CD4-positive, alpha-beta T cell treated with Interleukin-2 at 100 ng/mL for 4 hours (primary cell): ENCODE data around the gene TLCD5.

Source experiments
- DNase-seq: peaks from one replicate; pipeline ENCODE4 v3.0.0-alpha.2; 2020; ENCODE audit warnings: low spot score

The TLCD5 gene

DNA sequence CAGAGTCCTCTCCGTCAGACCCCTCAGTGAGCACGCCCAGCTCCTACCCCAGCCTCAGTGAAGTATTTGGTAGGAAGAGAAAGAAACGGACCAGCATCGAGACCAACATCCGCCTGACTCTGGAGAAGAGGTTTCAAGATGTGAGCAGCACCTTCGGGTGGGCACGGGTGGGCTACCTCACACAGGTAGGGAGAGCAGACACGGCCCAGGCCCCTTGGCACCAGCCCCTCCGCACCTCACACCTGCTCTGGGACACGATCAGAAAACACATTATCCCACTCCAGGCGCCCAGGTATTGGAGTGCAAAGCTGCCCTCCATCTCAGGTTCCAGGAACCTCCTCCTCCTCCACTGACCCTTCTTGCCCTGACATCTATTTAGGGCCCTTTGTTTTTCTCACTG lies 17.6 kb upstream of the TLCD5 start:
- DNase-seq = no peak

DNA sequence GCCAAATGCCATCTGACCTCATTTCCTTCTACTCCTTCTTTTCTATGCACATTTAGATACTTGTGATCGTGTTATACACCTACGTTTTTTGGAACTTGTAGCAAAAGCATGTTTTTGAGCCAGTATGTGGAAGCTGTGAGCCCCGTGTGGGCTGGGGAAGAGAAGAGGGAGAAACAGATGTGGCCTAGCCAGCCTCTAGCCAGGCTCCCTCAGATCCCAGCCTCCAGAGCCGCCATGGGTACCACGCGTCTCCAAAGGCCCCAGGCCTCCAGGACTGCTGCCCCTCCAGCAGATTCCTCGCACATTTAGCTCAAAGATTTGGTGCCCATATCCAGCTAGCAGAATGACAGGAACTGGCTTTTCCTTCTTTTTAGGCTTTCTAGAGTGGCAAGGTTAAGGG lies 17.0 kb upstream of the TLCD5 start:
- DNase-seq = no peak

GRCh38 chr11:120310870-120311269 lies 14.2 kb upstream of the TLCD5 start:
- no peak for DNase-seq

DNA sequence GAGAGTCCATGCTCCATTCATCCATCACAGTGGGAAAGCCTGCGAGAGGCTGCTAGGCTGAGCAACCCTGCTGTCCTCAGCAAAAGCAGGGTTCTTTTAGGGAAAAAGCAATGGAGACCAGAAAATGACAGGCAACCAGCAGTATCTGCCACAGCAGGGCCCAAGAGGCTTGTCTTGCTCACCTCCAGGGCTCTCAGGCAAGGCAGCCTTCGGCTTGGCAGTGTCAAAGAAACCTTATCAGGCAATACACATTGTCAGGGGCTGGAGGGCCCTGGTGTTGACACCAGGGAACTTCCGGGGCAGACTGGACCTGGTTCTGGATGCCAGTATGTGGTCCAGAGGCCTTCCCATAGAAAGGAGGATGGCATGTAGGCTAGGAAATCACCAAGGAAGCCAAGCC lies 10.2 kb upstream of the TLCD5 start:
- DNase-seq = no peak

DNA sequence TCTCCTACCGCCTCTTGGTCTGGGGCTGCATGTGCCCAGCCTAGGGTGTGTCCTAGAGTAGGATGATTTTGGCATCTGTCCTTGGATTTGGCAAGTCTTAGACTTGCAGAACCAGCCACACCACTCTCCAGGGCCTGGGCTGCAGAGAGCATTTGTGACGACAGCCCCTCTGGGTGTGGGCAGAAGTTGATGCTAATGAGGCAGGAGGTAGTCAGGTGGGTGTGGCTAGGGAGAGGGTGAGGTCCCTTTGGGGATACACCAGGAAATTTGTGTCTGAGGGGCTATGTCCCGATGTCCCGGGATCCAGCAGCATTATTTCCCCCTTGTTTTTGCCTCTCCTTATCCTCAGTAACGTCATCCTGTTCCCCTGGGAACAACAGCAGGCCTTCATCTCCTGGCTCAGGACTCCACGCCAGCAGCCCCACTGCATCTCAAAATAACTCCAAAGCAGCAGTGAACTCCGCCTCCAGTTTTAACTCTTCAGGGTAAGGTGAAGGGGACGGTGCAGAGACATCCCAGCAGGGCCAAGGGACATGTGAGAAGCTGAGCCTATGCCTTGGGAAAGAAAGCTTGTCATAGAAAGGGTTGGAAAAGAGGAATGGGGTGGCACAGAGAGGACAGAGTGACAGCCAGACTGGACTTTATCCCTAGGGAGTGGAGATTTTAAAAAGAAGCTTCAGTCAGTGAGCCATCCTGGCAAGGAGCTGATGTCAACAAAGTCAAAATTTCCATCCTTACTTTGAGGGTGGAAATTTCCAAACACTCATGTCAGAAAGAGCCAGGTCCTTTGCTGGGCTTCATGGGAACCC lies 8.0 kb upstream of the TLCD5 start:
- no peak for DNase-seq

GRCh38 chr11:120317689-120318480 lies 7.2 kb upstream of the TLCD5 start:
- DNase-seq = no peak

DNA sequence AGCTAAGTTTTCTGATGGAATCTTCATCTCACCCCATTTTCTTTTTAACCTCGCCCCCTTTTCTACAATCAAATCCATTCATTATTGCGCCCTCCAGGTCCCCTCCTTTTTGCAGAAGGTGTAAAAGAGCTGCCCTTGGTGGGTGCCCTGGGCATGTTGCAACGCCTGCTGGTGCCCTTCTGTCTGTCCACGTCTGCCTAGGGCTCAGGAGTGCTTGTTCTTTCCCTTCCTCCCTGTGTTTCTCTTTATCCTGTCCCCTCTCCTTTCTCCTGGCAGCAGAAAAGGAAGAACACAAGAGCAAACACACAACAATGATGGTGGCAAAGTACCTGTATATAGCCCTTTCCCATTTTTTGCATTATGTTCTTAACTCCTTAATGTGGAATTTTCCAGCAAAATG lies 6.2 kb upstream of the TLCD5 start:
- DNase-seq = no peak

DNA sequence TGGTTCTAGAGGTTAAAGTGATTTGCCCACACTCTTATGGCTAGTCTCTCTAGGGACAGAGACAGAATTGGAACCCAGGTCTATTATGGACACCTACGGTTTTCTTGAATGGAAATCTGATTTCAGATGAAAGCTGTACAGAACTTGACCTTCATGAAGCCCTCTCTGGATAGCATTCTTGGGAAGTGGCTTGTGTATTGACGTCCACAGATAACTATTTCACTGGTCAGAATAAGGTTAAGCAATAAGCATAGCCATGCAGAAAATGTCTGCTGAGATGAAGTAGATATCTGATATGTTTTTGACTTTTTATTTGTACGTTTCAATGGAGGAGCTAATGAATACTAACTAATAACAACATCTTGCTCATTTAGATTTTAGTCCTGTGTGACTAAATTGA lies 1.1 kb downstream of the TLCD5 start:
- no peak for DNase-seq

- DNase-seq = no peak
Measured at GRCh38 chr11:120326845-120327281, 1.8 kb downstream of the TLCD5 start.

DNA sequence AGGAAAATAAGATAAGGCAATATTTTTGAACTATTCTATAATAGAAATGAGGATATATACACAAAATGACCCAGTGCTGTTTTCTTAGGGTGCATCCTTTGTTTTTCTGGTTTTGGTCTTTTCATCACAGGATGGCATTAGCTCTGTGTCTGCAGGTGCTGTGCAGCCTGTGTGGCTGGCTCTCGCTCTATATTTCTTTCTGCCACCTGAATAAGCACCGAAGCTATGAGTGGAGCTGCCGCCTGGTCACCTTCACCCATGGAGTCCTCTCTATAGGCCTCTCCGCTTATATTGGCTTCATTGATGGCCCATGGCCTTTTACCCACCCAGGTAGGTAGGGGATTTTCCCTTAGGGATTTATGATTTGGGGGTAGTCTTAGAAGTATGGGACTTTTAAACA lies 2.2 kb downstream of the TLCD5 start:
- no peak for DNase-seq

DNA sequence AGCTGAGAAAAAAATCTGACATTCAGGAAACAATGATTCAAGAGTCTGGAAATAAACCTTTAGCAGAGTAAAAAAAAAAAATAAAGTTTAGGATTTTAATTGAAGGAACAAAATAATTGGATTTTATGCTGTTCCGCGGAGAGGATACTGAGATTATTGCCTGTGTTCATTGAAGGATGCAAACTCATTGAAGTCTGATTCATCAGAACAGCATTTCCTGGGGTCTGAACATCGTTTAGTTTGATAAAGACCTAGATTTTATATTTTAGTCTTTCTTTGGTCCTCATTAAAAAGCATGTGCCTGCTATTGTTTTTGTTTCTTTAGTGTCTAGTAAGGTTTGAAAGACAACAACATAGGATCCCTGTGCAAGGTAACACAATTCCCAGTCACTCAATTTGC lies 4.5 kb downstream of the TLCD5 start:
- DNase-seq = no peak

DNA sequence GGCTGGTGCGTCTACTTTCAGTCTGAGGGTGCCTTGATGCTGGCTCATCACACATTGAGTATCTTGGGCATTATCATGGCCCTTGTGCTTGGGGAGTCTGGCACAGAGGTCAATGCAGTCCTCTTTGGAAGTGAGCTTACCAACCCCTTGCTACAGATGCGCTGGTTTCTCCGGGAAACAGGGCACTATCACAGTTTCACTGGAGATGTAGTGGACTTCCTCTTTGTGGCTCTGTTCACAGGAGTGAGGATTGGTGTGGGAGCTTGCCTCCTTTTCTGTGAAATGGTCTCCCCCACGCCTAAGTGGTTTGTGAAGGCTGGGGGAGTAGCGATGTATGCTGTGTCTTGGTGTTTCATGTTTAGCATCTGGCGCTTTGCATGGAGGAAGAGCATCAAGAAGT lies 4.9 kb downstream of the TLCD5 start:
- DNase-seq = no peak

DNA sequence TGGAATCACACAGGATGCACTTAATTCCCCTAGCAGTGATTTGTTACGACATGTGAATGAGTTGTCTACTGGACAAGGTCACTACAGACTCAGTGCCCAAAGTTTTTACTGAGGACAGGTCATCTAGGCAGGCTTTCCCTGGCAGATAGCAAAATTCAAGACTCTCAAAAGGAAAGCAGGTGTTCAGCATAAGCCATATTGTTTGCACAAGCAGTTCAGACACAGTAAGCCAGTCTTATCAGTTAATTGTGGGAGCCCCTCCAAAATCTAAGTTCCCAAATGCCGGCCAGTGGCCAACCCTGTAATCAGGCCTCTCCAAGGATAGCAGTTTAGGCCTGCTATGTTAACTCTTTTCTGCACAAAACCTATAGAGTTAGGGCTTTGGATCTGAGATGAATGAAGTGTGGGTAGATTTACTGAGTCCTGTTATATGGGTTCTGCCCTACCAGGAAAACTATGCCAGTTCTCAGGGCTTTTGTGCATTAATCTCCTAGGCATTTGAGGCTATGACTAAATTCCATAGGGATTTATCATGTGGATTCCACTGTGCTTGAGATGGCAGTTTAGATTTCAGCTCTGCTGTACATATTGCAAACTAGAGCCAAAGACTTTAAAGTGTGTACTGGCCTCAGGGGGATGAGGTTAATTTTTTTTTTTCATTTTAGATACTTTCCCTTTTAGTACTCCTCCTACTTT lies 6.3 kb downstream of the TLCD5 start:
- no peak for DNase-seq

GRCh38 chr11:120332822-120333716 lies 8.0 kb downstream of the TLCD5 start:
- DNase-seq = no peak

DNA sequence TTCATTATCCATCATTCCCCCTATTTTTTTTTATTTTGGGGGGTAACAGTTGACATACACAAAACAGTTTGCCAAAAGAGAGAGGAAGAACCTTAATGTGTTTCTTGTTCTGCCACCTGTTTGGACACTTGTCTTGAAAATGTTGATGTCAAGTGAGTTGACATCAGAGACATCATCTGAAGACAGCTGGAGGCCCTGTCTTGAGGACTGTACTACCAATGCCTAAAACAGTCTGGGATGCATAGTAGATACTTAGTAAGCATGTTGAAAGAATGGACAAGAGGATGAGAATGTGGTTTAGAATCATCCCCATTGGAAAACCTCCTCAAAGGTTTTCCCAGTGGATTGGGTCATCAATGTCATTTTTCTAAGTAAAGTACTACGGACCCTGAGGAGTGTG lies 8.7 kb downstream of the TLCD5 start:
- no peak for DNase-seq

DNA sequence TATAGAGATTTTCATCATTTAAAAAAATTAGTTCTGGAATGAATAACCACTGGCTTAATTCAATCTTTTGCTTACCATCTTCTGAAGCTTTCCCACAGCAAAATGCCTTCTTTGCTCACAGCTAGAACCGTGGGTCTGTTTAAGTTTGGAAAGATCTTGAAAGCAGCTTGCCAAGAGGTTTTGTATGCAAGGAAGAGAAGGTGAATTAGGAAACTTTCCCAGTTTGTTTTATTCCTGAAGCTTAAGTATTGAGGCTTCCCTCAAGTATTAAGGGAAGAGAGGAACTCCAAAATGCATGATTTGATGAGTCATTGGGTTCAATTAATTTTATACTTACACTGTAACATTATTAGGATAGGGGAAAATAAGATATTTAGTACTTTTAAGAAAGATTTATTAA lies 9.2 kb downstream of the TLCD5 start:
- no peak for DNase-seq

DNA sequence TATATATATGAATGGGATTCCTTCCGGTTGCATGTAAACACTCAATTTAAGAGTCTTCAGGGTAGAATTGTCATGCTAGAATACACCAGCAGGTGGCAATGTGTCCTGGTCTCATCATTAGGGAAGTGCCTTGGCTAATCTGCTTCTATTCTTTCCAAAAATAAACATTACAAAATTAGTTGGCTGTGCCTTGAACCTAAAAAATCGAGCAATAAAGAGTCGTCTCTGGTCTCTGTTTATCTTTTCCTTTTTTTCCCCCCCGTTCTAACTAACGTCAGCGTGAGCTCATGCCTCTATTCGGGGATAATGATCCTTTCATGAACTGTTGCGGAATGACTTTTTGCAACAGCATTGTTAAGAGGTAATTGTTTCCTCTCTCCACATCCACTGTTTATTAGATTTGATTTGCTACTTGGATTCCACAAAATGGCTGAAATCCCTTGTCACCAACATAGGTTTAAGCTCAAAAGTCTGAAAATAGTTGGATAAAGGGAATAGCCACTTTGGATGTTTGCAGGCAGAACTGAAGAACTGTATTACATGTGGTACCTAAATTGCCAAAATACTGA lies 9.9 kb downstream of the TLCD5 start:
- peak; percentile 79 for DNase-seq

DNA sequence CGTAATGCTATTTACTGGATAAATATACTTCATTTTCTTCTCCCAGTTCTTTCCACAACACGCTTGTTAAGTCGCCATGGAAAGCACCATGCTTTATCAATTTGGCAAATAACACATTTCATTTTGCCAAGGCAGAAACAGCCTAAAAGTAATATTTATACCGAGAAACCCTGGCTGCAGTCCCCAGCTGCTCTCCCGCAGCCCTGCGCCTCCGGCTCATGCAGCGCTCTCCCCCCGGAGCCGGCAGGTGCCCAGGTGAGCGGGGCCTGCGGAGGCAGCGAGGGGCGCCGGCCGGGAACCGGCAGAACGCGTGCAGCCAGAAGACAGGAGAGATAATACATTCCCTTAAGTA lies 10.4 kb downstream of the TLCD5 start:
- DNase-seq = peak; percentile 11

GRCh38 chr11:120335908-120336640 lies 11.0 kb downstream of the TLCD5 start, which contains the start of gene ARHGEF12:
ARHGEF12 (plus strand) TSS chr11:120336413; CDS start chr11:120337244, 831 bp downstream.
- peak; percentile 75 for DNase-seq

DNA sequence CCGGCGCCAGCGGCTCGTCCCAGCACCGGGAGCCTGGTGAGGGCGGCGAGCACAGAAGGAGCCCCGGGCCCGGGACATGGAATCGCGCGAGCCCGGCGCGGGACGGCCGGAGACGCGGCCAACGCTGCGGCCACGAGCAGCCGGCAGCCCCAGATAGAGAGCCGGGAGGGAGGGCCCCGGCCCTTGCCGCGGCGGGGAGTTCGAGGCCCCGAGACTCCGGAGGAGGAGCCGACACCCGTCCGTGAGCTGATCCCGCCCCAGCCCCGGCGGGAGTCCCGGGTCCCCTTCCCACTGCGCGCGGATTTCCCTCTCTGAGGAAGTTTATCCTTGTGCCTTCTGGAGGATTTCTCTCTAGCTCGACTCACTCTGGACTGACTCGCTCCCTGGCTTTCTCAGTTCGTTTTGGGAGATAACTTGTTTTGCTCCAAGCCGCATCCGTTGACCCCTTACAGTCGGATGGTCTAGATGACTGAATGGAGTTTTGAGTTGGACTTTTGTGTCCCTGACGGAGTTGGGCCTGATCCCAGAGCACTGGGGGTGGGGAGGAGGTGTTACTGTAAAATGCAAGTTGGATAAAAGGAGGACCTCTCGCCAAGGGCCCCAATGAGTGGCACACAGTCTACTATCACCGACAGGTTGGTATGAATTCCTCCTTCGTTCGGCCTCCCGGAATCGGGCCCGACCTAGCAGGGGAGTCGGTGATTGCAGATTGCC lies 11.7 kb downstream of the TLCD5 start:
- DNase-seq = no peak
